Osteocyte (in vitro differentiated cells): ENCODE measurements around the gene LMBR1. TPM values are rescaled to one million over a fixed set of nuclear protein-coding genes. Genes with fewer than 3 reads are reported as not detected.
"Not testable (repeated sequence)": the region's sequence is repeated elsewhere in the genome, so short reads cannot be mapped to it uniquely, and the experiment has no call there.

ENCODE experiments used
- DNase-seq: peaks from one replicate; pipeline ENCODE4 v3.0.0; 2021; ENCODE audit warnings: mixed read lengths; ENCODE audit not compliant: unreplicated experiment; ENCODE audit errors: extremely low spot score
- H3K27ac Mint-ChIP-seq: one replicate; pipeline ENCODE4 v1.8.0; 2021; ENCODE audit warnings: mild to moderate bottlenecking, mixed read lengths; ENCODE audit not compliant: unreplicated experiment
- H3K27me3 Mint-ChIP-seq: one replicate; pipeline ENCODE4 v1.8.0; 2021; ENCODE audit warnings: mixed read lengths; ENCODE audit not compliant: unreplicated experiment
- H3K36me3 Mint-ChIP-seq: one replicate; pipeline ENCODE4 v1.8.0; 2021; ENCODE audit warnings: mixed read lengths; ENCODE audit not compliant: unreplicated experiment
- H3K4me1 Mint-ChIP-seq: one replicate; pipeline ENCODE4 v1.8.0; 2021; ENCODE audit warnings: mixed read lengths; ENCODE audit not compliant: unreplicated experiment
- H3K4me3 Mint-ChIP-seq: one replicate; pipeline ENCODE4 v1.8.0; 2021; ENCODE audit warnings: mild to moderate bottlenecking, moderate library complexity, mixed read lengths; ENCODE audit not compliant: unreplicated experiment
- H3K9me3 Mint-ChIP-seq: one replicate; pipeline ENCODE4 v1.8.0; 2021; ENCODE audit warnings: mixed read lengths; ENCODE audit not compliant: unreplicated experiment
- CTCF ChIP-seq: fragments of 200-600 bp; sonication (generic); IDR thresholded peaks from 2 replicates; pipeline ENCODE4 v1.5.0; 2021; ENCODE audit warnings: antibody characterized with exemption, mild to moderate bottlenecking, moderate library complexity
- total RNA-seq: library from RNA; stranded (reverse); gene quantifications from 2 replicates; pipeline ENCODE4 v1.2.1, GENCODE V29; 2021

The LMBR1 gene
- total RNA-seq, 1 donor from 2014 or later: 55.8 TPM

GRCh38 chr7:156639426-156640256 is 253.3 kb downstream of the LMBR1 start:
- Mint-ChIP-seq H3K9me3 (peaks cover 17% of the 10 kb centered on the region), H3K27ac (peak overlapping the region; percentile 78), H3K36me3 (peaks cover 6% of the 10 kb centered on the region), H3K27me3 (peaks cover 7% of the 10 kb centered on the region), H3K4me3 (peak overlapping the region; percentile 87), H3K4me1 (peaks cover 22% of the 10 kb centered on the region)
- no peak for DNase-seq
- TF ChIP-seq CTCF: no peak

- TF ChIP-seq CTCF: no peak
- Mint-ChIP-seq H3K4me3 (no peak overlapping the region), H3K27me3 (peaks cover 4% of the 10 kb centered on the region), H3K9me3 (peaks cover 17% of the 10 kb centered on the region), H3K4me1 (peaks cover 22% of the 10 kb centered on the region), H3K27ac (no peak overlapping the region), H3K36me3 (peaks cover 6% of the 10 kb centered on the region)
- no peak for DNase-seq
These were observed 254.4 kb downstream of the LMBR1 start for GRCh38 chr7:156638443-156639077.

DNA sequence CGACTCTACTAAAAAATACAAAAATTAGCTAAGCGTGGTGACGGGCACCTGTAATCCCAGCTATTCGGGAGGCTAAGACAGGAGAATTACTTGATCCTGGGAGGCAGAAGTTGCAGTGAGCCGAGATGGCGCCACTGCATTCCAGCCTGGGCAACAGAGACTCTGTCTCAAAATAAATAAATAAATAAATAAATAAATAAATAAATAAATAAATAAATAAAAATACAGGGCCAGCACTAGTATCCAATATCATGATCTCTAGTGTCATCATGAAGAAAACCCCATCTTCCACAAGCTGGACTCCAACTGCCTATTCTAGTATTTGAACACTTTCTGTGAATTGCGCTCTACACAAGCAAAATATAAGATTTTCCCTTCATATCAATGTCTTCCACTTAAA is 255.9 kb downstream of the LMBR1 start:
- Mint-ChIP-seq H3K4me1 (peaks cover 22% of the 10 kb centered on the region), H3K9me3 (peaks cover 17% of the 10 kb centered on the region)
- not testable (repeated sequence) for H3K27ac Mint-ChIP-seq, H3K4me3 Mint-ChIP-seq, H3K36me3 Mint-ChIP-seq, DNase-seq, H3K27me3 Mint-ChIP-seq

DNA sequence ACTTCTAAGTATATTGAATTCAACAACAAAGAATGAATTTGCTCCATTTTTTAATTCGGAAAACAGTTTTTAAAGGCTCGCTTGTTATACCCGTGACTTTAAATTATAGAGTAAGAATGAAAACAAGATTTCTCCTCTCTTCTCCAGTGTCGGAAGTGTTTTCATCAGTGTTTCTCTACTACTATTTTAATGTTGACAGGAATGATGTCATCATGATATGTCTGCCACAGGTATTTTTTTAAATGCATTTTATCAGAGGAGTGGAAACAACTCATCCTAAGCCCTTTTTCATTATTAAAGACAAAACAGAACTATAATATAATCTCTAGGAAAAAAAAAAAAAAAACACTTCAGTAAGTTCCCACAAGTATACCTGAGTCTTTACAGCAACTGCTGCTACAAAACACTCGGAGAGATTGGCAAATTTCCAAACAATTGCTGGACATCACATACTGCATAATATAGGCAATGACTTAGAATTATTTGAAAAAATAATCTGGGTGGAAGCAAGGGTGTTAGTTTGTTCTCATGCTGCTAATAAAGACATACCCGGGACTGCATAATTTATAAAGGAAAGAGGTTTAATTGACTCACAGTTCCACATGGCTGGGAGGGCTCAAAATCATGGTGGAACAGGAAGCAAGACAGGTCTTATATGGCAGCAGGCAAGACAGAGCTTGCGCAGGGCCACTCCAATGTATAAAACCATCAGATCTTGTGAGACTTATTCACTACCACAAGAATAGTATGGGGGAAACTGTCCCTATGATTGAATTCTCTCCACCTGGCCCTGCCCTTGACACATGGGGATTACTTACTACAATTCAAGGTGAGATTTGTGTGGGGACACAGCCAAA is 257.2 kb downstream of the LMBR1 start:
- no peak for TF ChIP-seq CTCF
- Mint-ChIP-seq H3K4me1 (peaks cover 14% of the 10 kb centered on the region), H3K27ac (no peak overlapping the region), H3K9me3 (peaks cover 17% of the 10 kb centered on the region), H3K4me3 (no peak overlapping the region), H3K36me3 (peaks cover 6% of the 10 kb centered on the region), H3K27me3 (no peaks in the 10 kb centered on the region)
- no peak for DNase-seq

DNA sequence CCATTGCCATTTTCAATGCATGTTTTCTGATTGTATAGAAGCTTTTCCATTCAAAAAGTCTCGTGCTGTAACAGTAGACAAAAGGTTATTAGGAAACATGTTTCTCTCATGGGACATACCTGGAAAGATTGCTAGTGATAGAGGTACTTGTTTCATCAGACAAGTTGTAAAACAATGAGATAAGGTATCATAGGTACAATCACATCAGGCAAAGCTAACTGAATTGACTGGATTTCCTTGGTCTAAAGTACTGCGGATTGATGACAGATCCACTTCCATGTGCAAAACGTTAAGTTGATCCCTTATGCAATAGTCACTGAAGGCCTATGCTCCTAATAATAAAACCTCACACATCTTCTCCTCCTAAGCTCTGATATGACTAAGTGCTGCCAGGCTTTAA is 258.9 kb downstream of the LMBR1 start:
- peaks cover 6% of the 10 kb centered on the region for H3K36me3 Mint-ChIP-seq
- no peak for TF ChIP-seq CTCF
- no peak overlapping the region for H3K4me3 Mint-ChIP-seq
- peaks cover 18% of the 10 kb centered on the region for H3K9me3 Mint-ChIP-seq
- H3K27me3 Mint-ChIP-seq: no peaks in the 10 kb centered on the region
- no peak overlapping the region for H3K27ac Mint-ChIP-seq
- peaks cover 6% of the 10 kb centered on the region for H3K4me1 Mint-ChIP-seq
- no peak for DNase-seq
